Astrocyte of the spinal cord (primary cell): Measurements from ENCODE around the gene SS18L1.

Source experiments
- DNase-seq: peaks from one replicate; pipeline ENCODE4 v3.0.0; 2011; ENCODE audit warnings: low read depth, low spot score
- H3K4me3 ChIP-seq: 2 replicates; pipeline ENCODE4 v1.5.1; 2011; ENCODE audit warnings: low read depth, mild to moderate bottlenecking, low read length, moderate library complexity
- in situ Hi-C: cut with HindIII; loops from 2 replicates; pipeline ENCODE4 v1.10.0; 2017; ENCODE audit warnings: low sequenced_read_pairs
- TF ChIP-seq, protein P1 (sequence below): IDR thresholded peaks from 2 replicates; pipeline ENCODE4 v1.5.1; 2012; ENCODE audit warnings: low read depth, mild to moderate bottlenecking, low read length, inconsistent platforms

Gene SS18L1

DNA sequence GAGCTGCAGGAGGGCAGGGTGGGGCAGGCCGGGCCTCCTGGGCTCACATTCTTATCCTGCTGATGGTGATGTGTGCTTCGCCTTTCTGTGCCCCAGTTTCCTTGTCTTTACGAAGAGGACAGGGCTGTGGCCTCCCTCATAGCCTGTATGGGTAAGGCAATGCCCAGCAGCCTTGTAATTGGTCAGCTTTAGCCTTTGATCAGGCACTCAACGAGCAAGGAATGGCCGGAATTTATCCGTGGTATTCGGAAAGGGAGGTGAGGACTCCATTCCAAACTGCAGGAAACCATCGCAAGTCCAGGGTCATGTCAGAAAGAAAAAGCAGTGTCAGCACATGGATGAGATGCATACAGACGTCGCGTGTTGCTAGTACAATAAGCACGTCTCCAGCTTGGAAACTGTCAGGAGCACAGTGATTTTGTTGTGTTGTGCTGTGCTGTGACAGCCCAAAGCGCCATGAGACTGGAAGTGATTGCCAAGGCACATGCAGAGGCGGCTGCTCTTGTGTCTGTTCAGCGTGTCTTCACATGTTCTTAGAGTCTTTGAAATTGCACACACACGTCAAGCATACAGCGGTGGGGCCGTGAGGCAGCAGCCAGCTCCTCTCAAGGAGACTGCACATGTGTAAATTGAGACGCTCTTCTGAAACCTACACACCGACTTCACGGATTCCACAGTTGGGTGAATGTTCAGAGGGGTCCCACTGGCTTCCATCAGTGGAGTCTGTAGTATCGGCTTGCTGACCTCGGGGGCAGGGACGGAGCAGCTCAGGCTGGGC lies 6.2 kb downstream of the SS18L1 start:
- TF ChIP-seq, protein P1, sequence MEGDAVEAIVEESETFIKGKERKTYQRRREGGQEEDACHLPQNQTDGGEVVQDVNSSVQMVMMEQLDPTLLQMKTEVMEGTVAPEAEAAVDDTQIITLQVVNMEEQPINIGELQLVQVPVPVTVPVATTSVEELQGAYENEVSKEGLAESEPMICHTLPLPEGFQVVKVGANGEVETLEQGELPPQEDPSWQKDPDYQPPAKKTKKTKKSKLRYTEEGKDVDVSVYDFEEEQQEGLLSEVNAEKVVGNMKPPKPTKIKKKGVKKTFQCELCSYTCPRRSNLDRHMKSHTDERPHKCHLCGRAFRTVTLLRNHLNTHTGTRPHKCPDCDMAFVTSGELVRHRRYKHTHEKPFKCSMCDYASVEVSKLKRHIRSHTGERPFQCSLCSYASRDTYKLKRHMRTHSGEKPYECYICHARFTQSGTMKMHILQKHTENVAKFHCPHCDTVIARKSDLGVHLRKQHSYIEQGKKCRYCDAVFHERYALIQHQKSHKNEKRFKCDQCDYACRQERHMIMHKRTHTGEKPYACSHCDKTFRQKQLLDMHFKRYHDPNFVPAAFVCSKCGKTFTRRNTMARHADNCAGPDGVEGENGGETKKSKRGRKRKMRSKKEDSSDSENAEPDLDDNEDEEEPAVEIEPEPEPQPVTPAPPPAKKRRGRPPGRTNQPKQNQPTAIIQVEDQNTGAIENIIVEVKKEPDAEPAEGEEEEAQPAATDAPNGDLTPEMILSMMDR, result no peak
- no peak overlapping the region for H3K4me3 ChIP-seq
- in situ Hi-C loops, result no loop called here
- no peak for DNase-seq

DNA sequence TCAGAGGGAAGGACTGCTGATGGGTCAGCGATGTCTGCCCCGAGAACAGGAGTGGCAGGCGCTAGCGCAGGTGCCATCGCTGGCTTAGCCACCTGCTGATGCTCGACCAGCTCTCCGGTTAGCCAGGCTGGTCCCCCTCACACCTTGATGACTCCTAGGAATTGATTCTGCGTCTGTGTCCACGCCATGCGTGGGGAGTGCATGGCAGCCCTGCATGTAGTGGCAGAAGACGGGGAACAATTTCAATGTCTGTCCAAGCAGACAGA lies 6.7 kb downstream of the SS18L1 start:
- DNase-seq, result no peak
- H3K4me3 ChIP-seq, result no peak overlapping the region
- in situ Hi-C loops, result no loop called here
- TF ChIP-seq, protein P1, result no peak

DNA sequence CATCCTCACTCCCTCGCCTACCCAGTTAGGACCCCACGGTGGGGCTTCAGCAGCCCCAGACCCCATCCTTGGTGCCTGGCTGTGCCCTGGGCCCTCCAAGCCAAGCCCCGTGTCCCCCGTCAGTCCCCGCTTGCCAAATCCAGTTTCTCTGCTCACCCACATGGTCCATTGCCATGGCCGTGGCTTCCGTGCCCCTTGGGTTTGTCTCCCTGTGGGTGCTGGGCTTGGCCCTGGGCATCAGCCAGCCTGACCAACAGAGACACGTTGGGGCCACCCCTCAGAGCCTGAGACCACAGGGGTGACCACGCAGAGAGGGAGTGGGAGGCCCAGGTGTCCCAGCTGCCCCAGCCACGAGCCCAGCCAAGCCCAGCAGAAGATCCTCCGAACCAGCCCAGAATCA lies 7.7 kb downstream of the SS18L1 start:
- no peak for DNase-seq
- in situ Hi-C loops, result no loop called here
- TF ChIP-seq, protein P1, result no peak
- H3K4me3 ChIP-seq, result no peak overlapping the region

DNA sequence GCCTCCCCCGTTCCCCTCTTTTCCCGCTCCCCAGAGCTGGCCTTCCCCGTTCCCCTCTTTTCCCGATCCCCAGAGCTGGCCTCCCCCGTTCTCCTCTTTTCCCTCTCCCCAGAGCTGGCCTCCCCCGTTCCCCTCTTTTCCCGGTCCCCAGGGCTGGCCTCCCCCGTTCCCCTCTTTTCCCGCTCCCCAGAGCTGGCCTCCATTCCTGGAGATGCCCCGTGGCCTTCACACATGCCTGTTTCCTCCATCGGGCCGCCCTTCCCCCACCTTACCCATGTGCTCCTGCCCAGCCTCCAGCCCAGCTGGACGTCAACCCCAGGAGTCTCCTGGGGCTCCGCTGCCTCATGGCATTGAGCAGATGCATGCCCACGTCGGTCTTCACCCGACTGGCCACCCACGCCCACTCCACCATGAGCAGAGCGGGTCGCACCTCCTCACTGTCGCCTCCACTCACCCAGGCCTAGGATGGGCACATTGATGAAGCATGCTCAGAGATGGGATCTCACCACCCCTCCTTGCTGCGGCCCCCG lies 8.3 kb downstream of the SS18L1 start:
- no peak overlapping the region for H3K4me3 ChIP-seq
- TF ChIP-seq, protein P1, result no peak
- DNase-seq, result no peak
- in situ Hi-C loops, result no loop called here

DNA sequence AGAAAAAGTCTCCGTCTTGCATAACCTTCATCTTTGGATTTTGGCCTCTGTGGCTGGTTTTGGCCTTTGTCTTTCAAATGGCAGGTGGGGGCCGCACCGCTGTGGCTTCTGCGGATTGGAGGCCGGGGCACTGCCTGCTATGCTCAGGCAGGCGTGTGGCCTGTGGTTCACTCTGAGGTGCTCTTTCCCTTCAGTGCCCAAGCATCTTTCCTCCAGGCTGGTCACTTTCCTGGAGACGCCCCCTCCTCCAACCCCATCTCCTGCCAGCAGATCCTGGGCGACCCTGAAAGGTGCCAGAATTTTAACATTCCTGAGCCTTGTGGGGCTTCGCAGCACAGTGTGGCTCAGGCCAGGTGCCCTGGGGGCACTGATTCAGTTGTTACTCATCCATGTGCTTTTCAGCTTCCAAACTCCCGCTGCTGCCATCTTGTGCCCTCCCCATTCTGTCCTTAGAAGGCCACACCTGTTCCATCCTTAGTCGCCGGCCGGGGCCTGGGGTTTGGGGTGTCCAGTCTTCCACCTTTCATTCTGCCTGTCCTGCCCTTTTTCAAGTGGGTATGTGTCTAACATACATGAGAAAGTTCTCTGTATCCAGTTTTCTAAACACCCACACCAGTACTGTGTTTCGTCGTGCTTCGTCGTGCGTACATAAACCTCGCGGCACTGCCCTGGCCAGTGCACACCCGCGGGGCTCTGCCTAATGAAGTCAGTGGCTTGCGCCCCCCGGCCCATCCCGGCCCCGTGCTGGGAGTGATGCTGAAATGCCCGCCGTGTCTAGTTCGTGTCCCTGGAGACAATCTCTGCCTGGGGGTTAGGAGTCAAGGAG lies 12.1 kb downstream of the SS18L1 start:
- TF ChIP-seq, protein P1, result no peak
- in situ Hi-C loops, result no loop called here
- no peak for DNase-seq
- no peak overlapping the region for H3K4me3 ChIP-seq

DNA sequence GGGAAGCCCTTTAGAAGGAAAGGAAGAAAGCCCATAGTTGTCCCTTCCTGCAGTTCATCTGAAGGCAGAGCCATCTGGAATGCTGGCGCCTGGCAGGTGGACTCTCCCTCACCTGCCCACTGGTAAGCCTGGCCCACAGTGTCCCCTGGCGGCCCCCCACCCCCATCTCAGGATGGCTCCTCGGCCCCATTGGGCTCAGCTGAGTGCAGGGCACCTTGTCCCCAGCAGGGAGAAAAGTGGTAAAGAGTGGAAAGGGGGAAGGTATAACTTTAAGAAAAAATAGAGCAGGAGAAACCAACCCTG lies 12.6 kb downstream of the SS18L1 start:
- in situ Hi-C loops, result no loop called here
- TF ChIP-seq, protein P1, result peak; percentile 0
- DNase-seq, result no peak
- H3K4me3 ChIP-seq, result no peak overlapping the region
